Gastroesophageal sphincter (tissue), 3 donors: Measurements from ENCODE around the gene BARHL2.

Source experiments
- CTCF ChIP-seq, 4 experiments: fragments of 200-600 bp in 2 of 4; fragments of 450-650 bp in 2 of 4; sonication (generic) in 1 of 4; IDR thresholded peaks; one replicate each; pipeline ENCODE4 v1.5.1; 2017 to 2019; ENCODE audit warnings: antibody characterized with exemption in 4 of 4, mild to moderate bottlenecking in 2 of 4, moderate library complexity in 2 of 4
- POLR2AphosphoS5 ChIP-seq: sonication (generic); formaldehyde crosslinking; IDR thresholded peaks from one replicate; pipeline ENCODE4 v1.6.1; 2017; ENCODE audit warnings: antibody characterized with exemption

GRCh38 chr1:90731382-90732050 lies 14.4 kb upstream of the BARHL2 start:
- TF ChIP-seq CTCF (IDR thresholded peaks at IDR 0.05) (no peak), POLR2AphosphoS5 (no peak)
